Parathyroid adenoma (tissue), 2 donors: Measurements from ENCODE around the gene PWP2.
"Not testable (repeated sequence)": the region's sequence is repeated elsewhere in the genome, so short reads cannot be mapped to it uniquely, and the experiment has no call there.

Experiments
- H2AFZ ChIP-seq: fragments of 300-600 bp; sonication (generic); one replicate; pipeline ENCODE4 v1.7.0; 2017; ENCODE audit warnings: antibody characterized with exemption, mild to moderate bottlenecking
- H3K27ac ChIP-seq: fragments of 300-600 bp; sonication (generic); one replicate; pipeline ENCODE4 v1.7.0; 2017
- H3K27me3 ChIP-seq: fragments of 300-600 bp; sonication (generic); one replicate; pipeline ENCODE4 v1.7.0; 2017; ENCODE audit warnings: low read length; ENCODE audit not compliant: control insufficient read depth, insufficient read depth
- H3K36me3 ChIP-seq: fragments of 300-600 bp; sonication (generic); one replicate; pipeline ENCODE4 v1.7.0; 2017; ENCODE audit warnings: low read length; ENCODE audit not compliant: control insufficient read depth, insufficient read depth
- H3K4me1 ChIP-seq: fragments of 300-600 bp; sonication (generic); one replicate; pipeline ENCODE4 v1.7.0; 2017; ENCODE audit warnings: control low read depth
- H3K4me2 ChIP-seq: fragments of 300-600 bp; sonication (generic); one replicate; pipeline ENCODE4 v1.7.0; 2017; ENCODE audit warnings: low read length
- H3K4me3 ChIP-seq: fragments of 300-600 bp; sonication (generic); one replicate; pipeline ENCODE4 v1.7.0; 2017; ENCODE audit warnings: low read depth, low read length
- H3K79me2 ChIP-seq: fragments of 300-600 bp; sonication (generic); one replicate; pipeline ENCODE4 v1.7.0; 2017; ENCODE audit warnings: control low read depth
- H3K9ac ChIP-seq: fragments of 300-600 bp; sonication (generic); one replicate; pipeline ENCODE4 v1.7.0; 2017; ENCODE audit warnings: mild to moderate bottlenecking
- H3K9me3 ChIP-seq: fragments of 300-600 bp; sonication (generic); one replicate; pipeline ENCODE4 v1.7.0; 2017; ENCODE audit warnings: low read length; ENCODE audit not compliant: control insufficient read depth
- donor health status: primary hyperparathyroidism.

Gene PWP2

GRCh38 chr21:44145616-44146015 is 38.4 kb downstream of the PWP2 start:
- H3K27ac ChIP-seq, H3K36me3 ChIP-seq, H3K27me3 ChIP-seq, H2AFZ ChIP-seq, H3K4me2 ChIP-seq, H3K79me2 ChIP-seq, H3K9me3 ChIP-seq, H3K9ac ChIP-seq, H3K4me3 ChIP-seq, H3K4me1 ChIP-seq: not testable (repeated sequence)

GRCh38 chr21:44147108-44147507 is 39.9 kb downstream of the PWP2 start:
- not testable (repeated sequence) for H3K4me2 ChIP-seq, H3K36me3 ChIP-seq, H3K27ac ChIP-seq

GRCh38 chr21:44150255-44150654 is 43.1 kb downstream of the PWP2 start:
- H2AFZ ChIP-seq, H3K9me3 ChIP-seq, H3K27ac ChIP-seq, H3K9ac ChIP-seq, H3K27me3 ChIP-seq, H3K79me2 ChIP-seq, H3K36me3 ChIP-seq, H3K4me3 ChIP-seq, H3K4me1 ChIP-seq, H3K4me2 ChIP-seq: not testable (repeated sequence)

More at GRCh38 chr21:44147108-44147507, 39.9 kb downstream of the PWP2 start:
- H2AFZ ChIP-seq, H3K4me3 ChIP-seq, H3K4me1 ChIP-seq, H3K9ac ChIP-seq, H3K9me3 ChIP-seq, H3K27me3 ChIP-seq, H3K79me2 ChIP-seq: not testable (repeated sequence)

GRCh38 chr21:44153214-44153888 is 46.2 kb downstream of the PWP2 start:
- not testable (repeated sequence) for H3K36me3 ChIP-seq, H3K4me3 ChIP-seq, H3K4me1 ChIP-seq, H2AFZ ChIP-seq, H3K27ac ChIP-seq, H3K9me3 ChIP-seq, H3K9ac ChIP-seq, H3K4me2 ChIP-seq, H3K79me2 ChIP-seq, H3K27me3 ChIP-seq

- not testable (repeated sequence) for H3K27me3 ChIP-seq, H3K4me3 ChIP-seq, H2AFZ ChIP-seq, H3K4me2 ChIP-seq, H3K9me3 ChIP-seq, H3K79me2 ChIP-seq, H3K27ac ChIP-seq, H3K36me3 ChIP-seq, H3K9ac ChIP-seq, H3K4me1 ChIP-seq
These were observed 46.7 kb downstream of the PWP2 start for GRCh38 chr21:44153889-44154228.

- H3K4me3 ChIP-seq, H3K9ac ChIP-seq, H3K9me3 ChIP-seq, H3K36me3 ChIP-seq, H3K4me1 ChIP-seq, H3K27ac ChIP-seq, H2AFZ ChIP-seq, H3K79me2 ChIP-seq, H3K27me3 ChIP-seq, H3K4me2 ChIP-seq: not testable (repeated sequence)
These were observed 47.6 kb downstream of the PWP2 start for GRCh38 chr21:44154816-44155230.

GRCh38 chr21:44155231-44155993 is 48.2 kb downstream of the PWP2 start:
- not testable (repeated sequence) for H2AFZ ChIP-seq, H3K79me2 ChIP-seq, H3K27me3 ChIP-seq, H3K9me3 ChIP-seq, H3K27ac ChIP-seq, H3K4me2 ChIP-seq, H3K9ac ChIP-seq, H3K4me1 ChIP-seq, H3K4me3 ChIP-seq, H3K36me3 ChIP-seq

GRCh38 chr21:44155994-44156380 is 48.8 kb downstream of the PWP2 start:
- H3K27ac ChIP-seq, H3K4me2 ChIP-seq, H3K27me3 ChIP-seq, H3K9ac ChIP-seq, H3K79me2 ChIP-seq, H3K9me3 ChIP-seq, H3K36me3 ChIP-seq, H3K4me1 ChIP-seq, H2AFZ ChIP-seq, H3K4me3 ChIP-seq: not testable (repeated sequence)

- H3K9me3 ChIP-seq, H3K27ac ChIP-seq, H2AFZ ChIP-seq, H3K4me3 ChIP-seq, H3K79me2 ChIP-seq, H3K36me3 ChIP-seq, H3K27me3 ChIP-seq, H3K4me1 ChIP-seq, H3K9ac ChIP-seq, H3K4me2 ChIP-seq: not testable (repeated sequence)
These were observed 50.4 kb downstream of the PWP2 start for GRCh38 chr21:44157439-44158081.

GRCh38 chr21:44158082-44158468 is 50.9 kb downstream of the PWP2 start:
- H3K27ac ChIP-seq, H2AFZ ChIP-seq, H3K36me3 ChIP-seq, H3K4me3 ChIP-seq, H3K9ac ChIP-seq, H3K79me2 ChIP-seq, H3K4me2 ChIP-seq, H3K4me1 ChIP-seq, H3K27me3 ChIP-seq, H3K9me3 ChIP-seq: not testable (repeated sequence)
